Activated CD4-positive, alpha-beta memory T cell treated with anti-CD3 and anti-CD28 coated beads, Interleukin-2, amount 10 ng/mL, durations not matched to agents 7 days and 5 days (primary cell): Measurements from ENCODE around the gene ADAM19. TPM values are rescaled to one million over a fixed set of nuclear protein-coding genes. Genes with fewer than 3 reads are reported as not detected.

Experiments used
- CTCF ChIA-PET: fragments of 350-600 bp; sonication (Branson Sonifier 250); formaldehyde crosslinking; loops from one replicate; lab custom pipeline; 2021; ENCODE audit warnings: antibody characterized with exemption, inconsistent platforms; lab: Charles Lee
- POLR2A ChIA-PET: fragments of 350-600 bp; sonication (Branson Sonifier 250); formaldehyde crosslinking; loops from one replicate; lab custom pipeline; 2021; ENCODE audit warnings: antibody characterized with exemption; lab: Charles Lee
- DNase-seq: peaks from one replicate; pipeline ENCODE4 v3.0.0-alpha.2; 2020
- H3K27ac Mint-ChIP-seq: one replicate; pipeline ENCODE4 v1.8.0; 2021; ENCODE audit warnings: mild to moderate bottlenecking, mixed read lengths
- H3K27me3 Mint-ChIP-seq: one replicate; pipeline ENCODE4 v1.8.0; 2021; ENCODE audit warnings: mixed read lengths
- H3K36me3 Mint-ChIP-seq: one replicate; pipeline ENCODE4 v1.8.0; 2021; ENCODE audit warnings: low read depth, mixed read lengths
- H3K4me1 Mint-ChIP-seq: one replicate; pipeline ENCODE4 v1.8.0; 2021; ENCODE audit warnings: mixed read lengths
- H3K4me3 Mint-ChIP-seq: one replicate; pipeline ENCODE4 v1.8.0; 2021; ENCODE audit warnings: mild to moderate bottlenecking, mixed read lengths
- H3K9me3 Mint-ChIP-seq: one replicate; pipeline ENCODE4 v1.8.0; 2021; ENCODE audit warnings: mixed read lengths
- total RNA-seq, 2 experiments: library from RNA; stranded (reverse); gene quantifications; one replicate each; pipeline ENCODE4 v1.2.3, GENCODE V29; 2021

The ADAM19 gene
- total RNA-seq, 2 experiments from 2014 or later = 309 to 313 TPM

DNA sequence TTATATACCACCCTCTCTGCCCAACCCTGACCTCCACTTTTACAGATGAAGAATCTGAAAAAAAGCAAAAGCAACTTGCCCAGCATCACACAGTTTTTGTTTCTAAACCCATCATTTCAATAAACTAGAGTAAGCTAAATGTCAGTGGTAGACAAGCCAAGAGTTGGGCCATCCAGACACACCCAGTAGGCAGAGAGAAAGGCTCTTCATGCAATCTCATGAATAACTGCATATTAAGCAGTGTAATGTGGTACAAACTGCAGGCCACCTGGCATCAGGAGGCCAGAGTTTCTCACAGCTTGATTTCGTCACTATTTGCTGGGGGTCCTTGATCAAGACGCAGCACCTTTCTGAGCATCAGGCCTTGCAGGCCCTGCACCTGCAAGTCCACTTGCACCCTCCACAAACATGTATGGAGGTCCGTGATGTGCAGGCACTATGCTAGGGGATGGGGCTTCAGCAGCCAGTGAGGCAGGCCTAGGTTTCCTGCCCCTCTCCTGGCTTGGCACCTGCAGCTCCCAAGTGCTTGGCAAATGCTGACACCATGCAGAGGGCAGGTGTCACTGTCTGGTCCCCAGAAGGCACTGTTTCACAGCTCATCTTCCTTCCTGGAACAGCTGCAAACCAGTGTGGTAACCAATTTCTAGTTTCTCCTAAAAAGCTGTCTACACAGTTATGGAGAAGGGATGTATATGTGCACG is 29.8 kb downstream of the ADAM19 start:
- ChIA-PET CTCF (interaction anchor here (1.0 to 2.1 kb wide), 5 partner anchors 48 to 173 kb away, joined by 3 to 6 read pairs (median 4); no protein-coding TSS in a partner anchor), POLR2A (interaction anchor here (0.9 to 8.9 kb wide), 10 partner anchors 9 to 170 kb away, joined by 3 to 193 read pairs (median 12); partner anchors contain the start of gene ADAM19)
- H3K4me3 Mint-ChIP-seq = peak overlapping the region; percentile 62
- peaks cover 100% of the 10 kb centered on the region for H3K4me1 Mint-ChIP-seq
- no peaks in the 10 kb centered on the region for H3K9me3 Mint-ChIP-seq
- no peaks in the 10 kb centered on the region for H3K27me3 Mint-ChIP-seq
- H3K27ac Mint-ChIP-seq = peak overlapping the region; percentile 89
- DNase-seq = peak; percentile 31
- H3K36me3 Mint-ChIP-seq = peaks cover 77% of the 10 kb centered on the region

DNA sequence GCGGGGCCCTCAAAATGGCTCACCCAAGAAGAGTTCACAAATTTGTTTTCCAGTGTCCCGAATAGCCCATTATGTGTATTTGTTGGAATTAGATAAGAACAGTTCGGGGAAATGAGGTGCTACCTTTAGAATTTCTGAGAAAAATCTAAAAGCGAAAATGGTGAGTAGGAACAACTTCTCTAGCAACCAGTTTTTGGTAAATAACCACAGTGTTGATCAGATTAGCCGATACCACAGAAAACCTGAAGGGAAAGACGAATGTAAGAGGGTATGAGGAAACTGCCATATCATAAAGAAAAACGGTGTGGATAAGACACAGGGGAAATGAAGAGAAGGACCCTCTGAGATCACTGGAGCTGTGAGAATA is 31.0 kb downstream of the ADAM19 start:
- ChIA-PET CTCF (interaction anchor here (1.3 to 2.1 kb wide), 5 partner anchors 13 to 199 kb away, joined by 4 to 7 read pairs (median 6); partner anchors contain the start of gene LSM11), POLR2A (interaction anchor here (0.9 to 8.9 kb wide), 13 partner anchors 9 to 194 kb away, joined by 3 to 193 read pairs (median 5); partner anchors contain the start of gene ADAM19)
- Mint-ChIP-seq H3K36me3 (peaks cover 75% of the 10 kb centered on the region), H3K27ac (peak overlapping the region; percentile 89), H3K4me3 (peak overlapping the region; percentile 62), H3K9me3 (no peaks in the 10 kb centered on the region), H3K27me3 (no peaks in the 10 kb centered on the region), H3K4me1 (peaks cover 100% of the 10 kb centered on the region)
- DNase-seq = no peak

DNA sequence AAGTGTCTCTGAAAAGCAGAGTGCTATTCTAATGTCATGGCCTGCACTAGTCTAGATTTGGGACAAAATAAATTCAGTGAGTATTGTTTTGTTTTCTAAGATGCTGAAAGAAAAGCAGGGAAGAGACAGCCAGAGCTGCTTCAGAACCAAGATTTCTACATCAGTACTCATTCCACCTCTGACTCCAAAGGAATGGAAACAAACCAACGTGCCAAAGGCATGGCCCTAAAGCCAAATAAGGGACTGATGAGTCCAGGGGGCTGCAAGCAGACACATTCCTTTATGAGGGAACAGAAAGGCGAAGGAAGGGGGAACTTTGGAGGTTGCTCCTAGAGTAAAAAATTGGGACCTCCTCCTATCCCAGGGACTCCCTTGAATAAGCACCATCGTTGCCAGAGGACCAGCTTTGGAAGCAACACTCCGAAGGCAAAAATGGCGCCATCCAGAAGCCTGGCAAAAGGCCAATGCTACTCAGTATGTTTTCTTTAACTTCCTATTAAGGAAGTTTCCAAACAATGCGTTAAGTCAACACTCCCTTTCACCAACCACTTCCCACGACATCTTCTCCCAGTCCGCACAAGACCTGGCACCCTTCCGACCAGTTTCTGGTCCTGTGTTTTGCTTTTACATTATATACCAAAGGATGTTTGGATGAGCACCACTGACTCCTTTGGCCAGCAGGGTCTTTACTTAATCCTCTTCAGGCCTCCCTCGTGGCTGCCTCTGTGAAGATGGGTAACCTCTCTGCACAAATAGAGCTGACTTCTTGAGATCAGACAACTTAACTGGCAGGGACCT is 31.6 kb downstream of the ADAM19 start:
- peak; percentile 57 for DNase-seq
- Mint-ChIP-seq H3K4me1 (peaks cover 100% of the 10 kb centered on the region), H3K27me3 (no peaks in the 10 kb centered on the region), H3K4me3 (peak overlapping the region; percentile 62), H3K36me3 (peaks cover 75% of the 10 kb centered on the region), H3K27ac (peak overlapping the region; percentile 89), H3K9me3 (no peaks in the 10 kb centered on the region)
- CTCF ChIA-PET = interaction anchor here (1.3 to 2.1 kb wide), 4 partner anchors 14 to 199 kb away, joined by 4 to 7 read pairs (median 6); partner anchors contain the start of gene LSM11
- POLR2A ChIA-PET = interaction anchor here (0.9 to 8.9 kb wide), 13 partner anchors 9 to 194 kb away, joined by 3 to 193 read pairs (median 5); partner anchors contain the start of gene ADAM19

DNA sequence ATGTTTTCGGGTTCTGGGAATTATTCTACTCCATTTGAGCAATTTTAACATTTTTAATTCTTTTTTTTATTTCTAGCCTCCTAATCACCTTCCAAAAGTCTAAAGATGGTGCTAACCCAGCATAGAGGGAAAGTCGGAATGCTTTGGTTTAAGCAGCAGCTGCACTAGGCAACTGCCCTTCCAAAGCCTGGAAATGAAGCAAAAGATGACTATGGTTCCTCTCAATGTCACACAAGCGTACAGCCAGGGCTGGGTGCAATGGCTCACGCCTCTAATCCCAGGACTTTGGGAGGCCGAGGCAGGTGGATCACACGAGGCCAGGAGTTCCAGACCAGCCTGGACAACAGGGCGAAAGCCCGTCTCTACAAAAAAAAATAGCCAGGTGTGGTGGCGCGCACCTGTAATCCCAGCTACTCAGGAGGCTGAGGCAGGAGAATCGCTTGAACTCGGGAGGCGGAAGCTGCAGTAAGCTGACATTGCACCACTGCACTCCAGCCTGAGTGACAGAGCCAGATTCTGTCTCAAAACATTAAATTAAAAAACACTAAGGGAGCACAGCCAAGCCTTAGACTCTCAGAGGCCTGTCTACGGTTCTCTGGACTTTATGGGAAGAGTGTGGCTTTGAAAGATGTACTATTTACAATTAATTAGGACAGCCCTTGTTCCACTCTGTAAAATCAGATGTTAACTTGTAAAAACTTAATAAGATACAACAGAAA is 33.1 kb downstream of the ADAM19 start:
- ChIA-PET POLR2A (interaction anchor here (0.6 to 8.9 kb wide), 18 partner anchors 8 to 400 kb away, joined by 3 to 193 read pairs (median 6); partner anchors contain the start of genes ADAM19 and MED7), CTCF (interaction anchor here (1.0 to 4.0 kb wide), 8 partner anchors 9 to 201 kb away, joined by 3 to 22 read pairs (median 10); partner anchors contain the start of gene LSM11)
- Mint-ChIP-seq H3K4me3 (peak overlapping the region; percentile 67), H3K4me1 (peaks cover 100% of the 10 kb centered on the region), H3K9me3 (no peaks in the 10 kb centered on the region), H3K27me3 (no peaks in the 10 kb centered on the region), H3K27ac (peak overlapping the region; percentile 89), H3K36me3 (peaks cover 72% of the 10 kb centered on the region)
- no peak for DNase-seq

DNA sequence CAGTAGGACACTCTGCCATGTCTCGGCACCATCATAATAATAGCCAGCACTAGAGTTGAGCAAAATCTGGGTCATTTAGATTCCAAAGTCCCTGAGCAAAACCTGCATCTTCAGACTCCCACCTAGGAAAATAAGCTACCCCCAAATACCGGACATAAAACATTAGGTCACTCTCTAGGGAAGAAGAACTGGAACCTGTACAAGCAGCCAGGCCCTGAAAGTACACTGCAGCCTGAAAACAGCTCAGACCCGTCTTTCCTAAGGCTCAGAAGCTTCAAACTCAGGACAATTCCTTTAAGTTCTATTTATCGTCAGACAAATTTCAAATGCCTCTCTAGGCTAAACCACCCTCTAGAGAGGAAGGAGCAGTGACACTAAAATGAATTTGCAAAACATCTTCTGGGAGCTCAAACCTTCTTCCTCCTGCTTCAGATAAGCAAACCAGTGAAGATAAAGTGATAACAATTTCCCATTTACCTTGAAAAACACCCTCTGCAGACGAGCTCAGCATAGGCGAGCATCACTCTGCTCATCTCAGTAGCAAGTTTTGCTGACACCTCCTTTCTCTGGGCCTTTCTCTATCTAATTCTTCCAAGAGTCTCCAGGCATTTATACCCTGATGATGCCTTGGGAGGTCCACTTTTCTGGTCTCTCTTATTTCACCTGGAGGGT is 34.0 kb downstream of the ADAM19 start:
- Mint-ChIP-seq H3K4me3 (peak overlapping the region; percentile 67), H3K4me1 (peaks cover 98% of the 10 kb centered on the region), H3K9me3 (no peaks in the 10 kb centered on the region), H3K36me3 (peaks cover 73% of the 10 kb centered on the region), H3K27me3 (no peaks in the 10 kb centered on the region), H3K27ac (peak overlapping the region; percentile 89)
- ChIA-PET POLR2A (interaction anchor here (0.6 to 8.9 kb wide), 26 partner anchors 9 to 399 kb away, joined by 3 to 193 read pairs (median 5); partner anchors contain the start of genes ADAM19, C5orf52, MED7 and THG1L), CTCF (interaction anchor here (1.0 to 4.0 kb wide), 12 partner anchors 10 to 268 kb away, joined by 3 to 22 read pairs (median 6); partner anchors contain the start of gene LSM11)
- peak; percentile 58 for DNase-seq

DNA sequence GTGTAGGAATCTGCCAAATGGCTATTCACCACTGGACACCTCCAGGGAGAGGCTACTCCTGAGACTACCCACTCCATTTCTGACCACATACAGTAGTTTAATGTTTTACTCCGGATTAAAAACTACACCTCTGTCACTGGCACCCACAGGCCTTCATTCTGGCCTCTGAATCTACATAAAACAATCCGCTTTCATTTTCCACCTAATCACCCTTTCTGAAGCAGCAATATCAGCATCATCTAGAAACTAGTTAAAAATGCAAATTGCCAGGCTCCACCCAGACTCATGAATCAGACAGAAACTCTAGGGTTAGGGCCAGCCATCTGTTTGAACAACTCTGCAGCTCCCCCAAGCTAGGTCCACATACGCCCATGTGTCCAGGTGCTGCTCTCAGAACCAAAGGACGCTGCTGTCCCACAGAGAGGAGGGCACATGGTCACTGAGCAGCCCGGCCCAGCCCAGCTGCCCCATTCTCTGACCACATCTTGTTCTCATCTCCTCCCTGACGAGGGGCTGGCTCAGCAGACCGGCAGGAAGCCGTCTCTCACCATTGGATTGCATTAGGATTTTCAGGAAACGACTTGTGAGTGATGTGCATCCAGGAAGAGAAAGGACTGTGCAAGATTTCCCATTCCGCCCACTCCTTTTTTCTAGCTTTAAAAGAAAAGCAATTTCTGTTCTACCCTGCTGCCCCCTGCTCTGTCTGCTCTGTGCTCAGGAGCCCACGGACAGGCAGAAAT is 34.7 kb downstream of the ADAM19 start:
- peak; percentile 75 for DNase-seq
- H3K27me3 Mint-ChIP-seq = no peaks in the 10 kb centered on the region
- peak overlapping the region; percentile 67 for H3K4me3 Mint-ChIP-seq
- H3K27ac Mint-ChIP-seq = peak overlapping the region; percentile 89
- ChIA-PET POLR2A (interaction anchor here (0.6 to 8.9 kb wide), 27 partner anchors 8 to 288 kb away, joined by 3 to 193 read pairs (median 5); partner anchors contain the start of genes ADAM19, C5orf52 and THG1L), CTCF (interaction anchor here (1.0 to 4.0 kb wide), 14 partner anchors 11 to 268 kb away, joined by 3 to 22 read pairs (median 5); partner anchors contain the start of gene LSM11)
- H3K36me3 Mint-ChIP-seq = peaks cover 73% of the 10 kb centered on the region
- H3K4me1 Mint-ChIP-seq = peaks cover 96% of the 10 kb centered on the region
- H3K9me3 Mint-ChIP-seq = no peaks in the 10 kb centered on the region

DNA sequence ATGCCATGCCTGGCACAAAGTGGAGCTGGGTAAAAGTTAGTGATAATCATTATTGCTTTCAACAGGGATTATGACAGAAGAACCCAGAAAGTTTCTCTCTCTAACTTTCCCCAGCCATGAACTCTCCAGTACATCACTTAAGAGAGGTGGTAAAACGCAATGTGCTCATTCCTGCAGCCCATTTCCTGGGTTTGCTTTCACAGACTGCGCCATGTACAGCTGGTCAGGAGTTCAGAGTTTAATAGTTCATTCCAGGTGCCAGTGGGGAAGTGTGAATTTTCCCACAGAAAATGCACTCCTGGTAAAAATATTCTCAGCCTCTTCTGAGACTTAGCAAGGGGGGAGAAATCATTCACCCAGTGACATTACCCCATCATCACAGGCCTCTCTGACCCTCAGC is 35.5 kb downstream of the ADAM19 start:
- DNase-seq = peak; percentile 36
- peak overlapping the region; percentile 89 for H3K27ac Mint-ChIP-seq
- H3K9me3 Mint-ChIP-seq = no peaks in the 10 kb centered on the region
- peaks cover 73% of the 10 kb centered on the region for H3K36me3 Mint-ChIP-seq
- ChIA-PET CTCF (interaction anchor here (0.8 to 4.0 kb wide), 9 partner anchors 11 to 212 kb away, joined by 3 to 22 read pairs (median 5); partner anchors contain the start of gene LSM11), POLR2A (interaction anchor here (1.0 to 8.9 kb wide), 12 partner anchors 10 to 178 kb away, joined by 3 to 193 read pairs (median 8); partner anchors contain the start of gene ADAM19)
- H3K4me3 Mint-ChIP-seq = peak overlapping the region; percentile 67
- H3K27me3 Mint-ChIP-seq = no peaks in the 10 kb centered on the region
- H3K4me1 Mint-ChIP-seq = peaks cover 96% of the 10 kb centered on the region

DNA sequence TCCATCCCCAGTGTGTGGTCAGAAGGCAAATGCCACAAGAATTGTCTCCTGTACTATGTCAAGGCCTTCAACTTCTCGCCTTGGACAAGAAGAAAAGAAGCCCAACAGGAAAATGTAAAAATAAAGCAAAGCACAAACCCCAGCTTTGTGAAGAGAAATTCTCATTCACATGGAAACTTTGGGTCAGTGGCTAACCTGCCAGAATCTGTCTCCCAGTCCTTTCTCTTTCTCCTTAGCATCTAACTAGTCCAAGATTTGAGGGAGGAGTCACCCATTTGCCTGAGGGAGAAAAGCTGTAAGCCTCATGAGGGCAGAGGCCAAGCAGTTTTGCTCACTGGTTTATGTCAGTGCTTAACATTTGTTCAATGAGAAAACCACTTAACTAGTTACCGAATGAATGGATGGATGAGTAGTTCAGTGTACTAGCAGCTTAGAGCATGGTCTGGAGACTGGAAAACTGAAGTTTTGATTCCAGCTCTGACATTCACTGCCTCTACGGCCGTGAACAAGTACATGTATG is 36.0 kb downstream of the ADAM19 start:
- H3K4me1 Mint-ChIP-seq = peaks cover 94% of the 10 kb centered on the region
- no peak for DNase-seq
- peak overlapping the region; percentile 89 for H3K27ac Mint-ChIP-seq
- H3K27me3 Mint-ChIP-seq = no peaks in the 10 kb centered on the region
- H3K9me3 Mint-ChIP-seq = no peaks in the 10 kb centered on the region
- H3K36me3 Mint-ChIP-seq = peaks cover 73% of the 10 kb centered on the region
- POLR2A ChIA-PET = interaction anchor here (1.0 to 8.9 kb wide), 11 partner anchors 10 to 179 kb away, joined by 3 to 193 read pairs (median 9); partner anchors contain the start of gene ADAM19
- H3K4me3 Mint-ChIP-seq = peak overlapping the region; percentile 67
- CTCF ChIA-PET = interaction anchor here (0.8 to 4.0 kb wide), 8 partner anchors 20 to 211 kb away, joined by 3 to 22 read pairs (median 4); partner anchors contain the start of gene LSM11

DNA sequence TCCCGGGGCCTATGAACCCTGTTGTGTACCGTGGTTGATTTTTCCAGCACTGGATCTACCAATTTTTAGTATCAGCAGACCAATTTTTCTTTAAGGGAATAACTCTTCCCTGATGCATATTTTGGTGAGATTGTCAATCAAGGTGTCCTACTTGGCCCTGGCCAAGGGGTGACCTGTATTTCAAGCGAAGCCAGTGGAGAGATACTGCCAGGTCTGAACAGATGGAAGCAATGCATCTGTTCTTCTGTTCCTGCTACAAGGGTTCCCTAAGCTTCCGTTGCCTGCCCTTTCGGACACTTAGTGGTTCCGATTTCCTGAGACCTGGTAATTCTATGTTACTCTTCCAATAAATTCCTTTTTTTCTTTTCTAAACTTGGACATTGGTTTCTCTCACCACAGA is 37.3 kb downstream of the ADAM19 start:
- no peak for DNase-seq
- Mint-ChIP-seq H3K27me3 (no peaks in the 10 kb centered on the region), H3K36me3 (peaks cover 72% of the 10 kb centered on the region), H3K9me3 (no peaks in the 10 kb centered on the region), H3K4me3 (no peak overlapping the region), H3K27ac (peak overlapping the region; percentile 89), H3K4me1 (peaks cover 90% of the 10 kb centered on the region)
- ChIA-PET CTCF (no interaction called here), POLR2A (no interaction called here)

DNA sequence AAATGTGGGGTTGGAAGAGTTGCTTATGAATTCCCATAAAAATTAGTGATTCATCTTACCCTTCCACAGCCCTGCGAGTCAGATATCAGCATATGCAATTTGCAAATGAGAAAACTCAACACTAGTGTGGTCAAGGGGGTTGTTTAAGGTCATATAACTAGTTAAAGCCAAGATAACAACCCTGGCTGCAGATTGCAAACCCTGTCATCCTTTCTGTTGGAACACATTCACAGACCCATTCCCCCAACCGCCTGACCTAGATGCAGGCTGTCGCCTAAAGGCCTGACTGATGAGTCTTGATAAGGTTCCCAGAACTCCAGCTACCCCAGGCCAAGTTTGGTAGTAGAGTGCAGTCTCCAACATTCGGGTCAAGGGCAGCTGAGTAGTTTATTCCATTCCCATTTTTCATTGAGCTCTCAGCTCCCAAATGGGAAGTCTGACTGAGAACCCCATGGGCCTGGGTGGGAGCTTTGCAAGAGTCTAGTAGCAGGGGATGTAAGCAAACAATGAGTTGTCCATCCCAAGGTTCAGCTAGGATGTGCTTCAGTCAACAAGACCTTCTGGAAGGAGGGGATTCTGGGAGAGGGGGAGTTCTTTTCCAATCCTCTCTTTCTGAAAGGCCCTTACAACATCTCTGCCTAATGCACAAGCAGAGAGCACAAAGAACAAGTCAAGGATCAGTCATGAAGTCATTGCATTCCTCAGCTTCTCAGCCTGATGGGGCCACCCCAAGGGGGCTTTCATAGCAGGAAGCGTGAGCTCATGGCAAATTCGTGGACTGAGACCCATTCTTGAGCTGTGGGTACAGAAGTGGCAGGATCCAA is 40.3 kb downstream of the ADAM19 start:
- ChIA-PET POLR2A (interaction anchor here (1.1 to 2.2 kb wide), 5 partner anchors 9 to 59 kb away, joined by 3 to 10 read pairs (median 4); no protein-coding TSS in a partner anchor), CTCF (interaction anchor here (1.2 to 1.6 kb wide), 2 partner anchors 183 to 208 kb away, joined by 4 to 5 read pairs; partner anchors contain the start of gene LSM11)
- Mint-ChIP-seq H3K27ac (peak overlapping the region; percentile 59), H3K4me1 (peaks cover 83% of the 10 kb centered on the region), H3K4me3 (no peak overlapping the region), H3K9me3 (no peaks in the 10 kb centered on the region), H3K27me3 (no peaks in the 10 kb centered on the region), H3K36me3 (peaks cover 93% of the 10 kb centered on the region)
- DNase-seq = no peak
